ENCODE results near the gene AMT. TPM values are rescaled to one million over a fixed set of nuclear protein-coding genes. Genes with fewer than 3 reads are reported as not detected.

AMT gene
- total RNA-seq (2014; rRNA removed; shearing (Covaris generic)), result 0.06 TPM in 1 of 2 replicates, not detected in the other

- no peak for DNase-seq (ENCODE audit: low read depth)
Measured at GRCh38 chr3:49422379-49423248, at the start of gene AMT. Gene AMT (minus strand): TSS chr3:49422473. CDS start chr3:49422450, 23 bp downstream.

GRCh38 chr3:49470714-49471420 lies 48.6 kb upstream of the AMT start:
- no peak for DNase-seq (ENCODE audit: low read depth)

DNA sequence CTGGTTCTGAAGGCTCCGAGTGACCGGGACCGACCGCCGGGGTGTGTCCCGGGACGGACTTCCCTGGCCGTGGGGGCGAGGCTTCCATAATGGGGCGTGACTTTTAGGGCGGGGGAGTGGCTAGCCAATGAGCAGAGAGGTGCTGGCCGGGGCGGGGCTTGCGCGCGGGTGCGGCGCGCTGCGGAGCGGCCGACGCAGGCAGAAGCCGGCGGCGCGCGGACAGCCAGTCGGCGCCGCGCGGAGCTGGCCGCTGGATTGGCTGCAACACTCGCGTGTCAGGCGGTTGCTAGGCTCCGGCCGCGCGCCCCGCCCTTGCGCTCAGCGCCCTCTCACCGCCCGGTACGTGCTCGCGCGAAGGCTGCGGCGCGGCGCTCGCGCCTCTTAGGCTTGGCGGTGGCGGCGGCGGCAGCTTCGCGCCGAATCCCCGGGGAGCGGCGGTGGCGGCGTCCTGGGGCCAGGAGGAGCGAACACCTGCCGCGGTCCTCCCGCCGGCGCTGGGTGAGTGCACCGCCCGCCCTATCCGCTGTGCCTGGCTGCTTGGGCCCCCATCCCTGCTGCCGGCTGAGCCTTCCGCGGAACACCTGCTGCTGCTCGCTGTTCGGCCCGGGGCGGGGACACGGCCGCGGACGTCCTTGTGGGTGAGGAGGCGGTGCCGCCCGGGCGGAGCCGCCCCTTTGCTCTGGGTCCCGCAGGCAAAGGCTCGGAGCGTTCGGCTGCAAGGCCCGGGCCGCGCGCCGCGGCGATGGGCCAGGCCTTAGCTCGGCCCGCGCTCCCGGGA lies 47.9 kb upstream of the AMT start, which contains the start of gene DAG1:
Gene DAG1 (plus strand): TSS at position 332 of the 778 bp plus-strand sequence. CDS start 40,268 bp downstream, outside the sequence.
- peak; percentile 97 for DNase-seq (ENCODE audit: low read depth)

DNA sequence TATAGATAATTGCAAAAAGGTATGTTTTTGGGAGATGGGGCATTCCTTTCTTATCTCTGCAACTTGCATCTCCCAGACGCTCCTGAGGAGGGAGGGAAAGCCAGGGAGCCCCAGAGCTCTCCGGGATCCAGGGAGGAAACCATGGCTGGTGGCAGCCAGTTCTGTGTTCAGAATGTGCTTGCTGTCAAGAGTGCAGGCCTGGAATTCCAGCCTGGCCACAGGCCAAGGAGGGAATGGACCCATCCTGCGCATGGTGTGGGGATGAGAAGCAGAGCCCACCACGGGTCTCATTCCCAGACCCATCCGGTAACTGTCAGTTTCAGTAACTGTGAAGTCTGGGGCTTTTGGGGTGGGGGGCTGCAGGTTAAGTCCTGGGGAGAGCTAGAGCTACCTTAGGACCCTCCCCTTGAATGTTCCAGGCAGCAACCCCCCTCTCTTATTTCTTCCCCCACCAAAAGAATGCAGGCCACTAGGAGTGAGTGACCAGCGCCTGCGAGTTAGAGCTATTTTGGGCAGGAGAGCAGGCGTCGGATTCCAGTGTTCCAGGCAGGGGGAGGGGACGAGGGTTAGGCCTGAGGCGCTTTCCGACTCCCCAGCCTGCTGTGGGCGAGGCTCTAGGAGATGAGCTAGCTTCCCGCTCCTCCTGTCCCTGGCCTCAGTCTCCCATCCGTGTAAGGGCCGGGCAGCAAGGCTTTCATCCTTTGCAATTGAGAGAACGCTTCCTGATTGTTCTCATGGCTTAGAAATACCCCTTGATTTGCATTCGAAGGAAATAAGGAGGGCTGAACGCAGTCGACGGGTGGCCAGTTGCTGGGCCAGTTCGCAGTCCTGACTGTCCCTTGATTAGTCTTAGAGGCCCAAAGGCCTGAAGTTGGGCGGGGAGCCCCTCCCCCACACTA lies 47.0 kb upstream of the AMT start:
- DNase-seq (ENCODE audit: low read depth), result peak; percentile 53

GRCh38 chr3:49466085-49466484 lies 43.8 kb upstream of the AMT start:
- DNase-seq (ENCODE audit: low read depth), result no peak

DNA sequence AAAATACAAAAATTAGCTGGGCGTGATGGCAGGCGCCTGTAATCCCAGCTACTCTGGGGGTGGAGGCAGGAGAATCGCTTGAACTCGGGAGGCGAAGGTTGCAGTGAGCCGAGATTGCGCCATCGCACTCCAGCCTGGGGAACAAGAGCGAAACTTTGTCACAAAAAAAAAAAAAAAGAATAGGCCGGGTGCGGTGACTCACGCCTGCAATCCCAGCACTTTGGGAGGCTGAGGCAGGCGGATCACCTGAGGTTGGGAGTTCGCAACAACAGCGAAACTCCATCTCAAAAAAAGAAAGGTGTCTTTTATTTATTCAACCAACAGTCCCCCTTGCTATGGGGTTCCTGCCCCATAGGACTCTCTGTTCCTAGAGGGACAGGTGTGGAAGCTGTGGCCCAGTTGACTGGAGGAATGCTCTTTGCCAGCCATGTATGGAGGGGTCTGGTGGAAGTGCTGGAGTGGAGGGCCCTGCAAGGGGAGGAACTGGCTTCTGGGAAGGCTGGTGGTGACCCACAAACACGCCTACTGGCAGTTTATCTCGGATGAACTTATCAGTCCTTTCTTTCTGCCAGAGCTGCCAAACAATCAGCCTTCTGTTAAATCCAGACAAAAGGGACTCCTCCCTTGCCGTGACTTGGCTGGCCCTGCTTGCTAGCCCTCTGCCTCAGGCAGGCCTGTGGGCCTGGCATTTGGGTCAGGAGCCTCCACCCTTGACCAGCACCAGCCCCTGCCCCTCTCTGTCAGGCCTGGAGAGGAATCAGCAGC lies 43.2 kb upstream of the AMT start:
- DNase-seq (ENCODE audit: low read depth), result peak; percentile 4

DNA sequence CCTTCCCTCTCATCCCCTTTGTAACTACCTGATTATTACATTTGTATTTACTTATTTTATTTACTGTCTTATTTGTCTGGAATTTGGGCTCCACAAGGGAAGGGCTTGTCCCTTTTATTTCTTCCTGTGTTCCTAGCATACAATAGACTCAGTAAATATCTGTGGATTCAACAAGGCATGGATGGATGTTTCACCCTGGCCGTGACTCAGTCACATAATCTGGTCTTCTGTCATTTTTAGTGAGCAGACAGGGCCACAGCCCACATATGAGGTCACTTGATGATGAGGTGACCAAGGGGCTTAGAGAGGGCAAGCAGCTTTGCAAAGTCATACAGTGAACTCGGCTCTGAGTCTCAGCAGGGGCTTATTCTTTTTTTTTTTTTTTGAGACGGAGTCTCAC lies 39.9 kb upstream of the AMT start:
- peak; percentile 42 for DNase-seq (ENCODE audit: low read depth)

DNA sequence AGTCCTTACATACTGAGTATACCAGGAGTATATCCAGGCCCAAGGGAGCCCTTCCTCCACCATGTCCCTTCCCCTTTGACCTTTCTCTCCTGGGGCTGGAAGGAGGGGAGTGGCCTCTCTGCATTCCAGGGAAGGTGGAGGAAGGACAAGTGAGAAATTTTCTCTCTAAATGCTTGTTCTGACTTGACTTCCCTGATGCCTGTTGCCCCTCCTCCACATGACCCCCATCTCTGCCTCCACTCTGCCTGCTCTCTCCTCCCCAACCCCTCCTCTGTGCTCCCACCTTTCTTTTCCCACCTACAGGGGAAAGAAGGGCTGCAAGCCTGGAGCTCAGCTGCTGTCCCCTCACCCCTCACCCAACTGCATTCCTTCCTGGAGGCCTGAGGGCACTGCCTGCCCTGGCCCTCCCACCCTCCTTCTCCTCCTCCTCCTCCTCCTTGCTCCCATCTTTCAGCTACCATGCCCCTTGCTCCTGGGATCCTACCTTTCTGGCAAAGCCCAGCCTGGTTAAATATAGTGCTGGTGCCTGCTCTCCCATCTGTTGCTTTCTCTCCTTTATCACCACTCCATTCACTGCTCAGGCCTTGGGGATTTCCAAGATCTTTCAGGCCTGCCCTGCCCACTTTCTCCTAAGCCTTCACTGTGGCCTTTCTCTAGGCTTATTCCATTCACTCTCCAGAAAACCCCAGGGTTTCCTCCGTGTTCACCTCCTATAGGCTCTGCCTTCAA lies 39.3 kb upstream of the AMT start:
- peak; percentile 21 for DNase-seq (ENCODE audit: low read depth)

DNA sequence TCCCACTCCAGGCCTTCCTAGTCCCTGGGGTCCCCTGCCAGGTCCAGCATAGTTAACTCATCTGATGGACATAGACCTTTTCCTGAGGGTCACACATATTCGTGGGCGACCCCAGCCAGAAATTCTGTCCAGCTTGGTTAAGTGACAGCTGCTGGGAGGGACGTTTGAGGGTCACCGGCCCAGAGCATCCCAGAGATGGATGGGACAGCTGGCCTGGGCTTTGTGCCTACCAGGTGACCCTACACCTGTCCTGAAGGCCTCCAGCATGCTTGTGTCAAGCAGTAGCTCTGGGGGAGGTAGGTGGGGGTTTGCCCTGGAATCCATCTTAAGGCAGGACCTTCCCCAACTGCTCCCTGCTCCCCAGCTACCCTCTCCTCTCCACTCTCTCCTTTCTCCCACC lies 38.7 kb upstream of the AMT start:
- no peak for DNase-seq (ENCODE audit: low read depth)

GRCh38 chr3:49460188-49460890 lies 38.1 kb upstream of the AMT start:
- DNase-seq (ENCODE audit: low read depth), result no peak

GRCh38 chr3:49456466-49456865 lies 34.2 kb upstream of the AMT start:
- no peak for DNase-seq (ENCODE audit: low read depth)

- DNase-seq (ENCODE audit: low read depth), result no peak
Measured at GRCh38 chr3:49454898-49455681, 32.8 kb upstream of the AMT start.

GRCh38 chr3:49454458-49454857 lies 32.2 kb upstream of the AMT start:
- DNase-seq (ENCODE audit: low read depth), result peak; percentile 15

DNA sequence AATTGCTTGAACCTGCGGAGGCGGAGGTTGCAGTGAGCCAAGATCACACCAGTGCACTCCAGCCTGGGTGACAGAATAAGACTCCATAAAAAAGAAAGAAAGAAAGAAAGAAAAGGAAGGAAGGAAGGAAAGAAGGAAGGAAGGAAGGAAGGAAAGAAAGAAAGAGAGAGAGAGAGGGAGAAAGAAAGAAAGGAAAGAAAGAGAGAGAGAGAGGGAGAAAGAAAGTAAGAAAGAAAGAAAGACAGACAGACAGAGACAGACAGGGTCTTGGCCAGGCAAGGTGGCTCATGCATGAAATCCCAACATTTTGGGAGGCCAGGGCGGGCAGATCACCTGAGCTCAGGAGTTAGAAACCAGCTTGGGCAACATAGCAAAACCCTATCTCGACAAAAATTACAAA lies 31.3 kb upstream of the AMT start:
- DNase-seq (ENCODE audit: low read depth), result no peak

GRCh38 chr3:49445391-49445790 lies 23.1 kb upstream of the AMT start:
- no peak for DNase-seq (ENCODE audit: low read depth)

- no peak for DNase-seq (ENCODE audit: low read depth)
Measured at GRCh38 chr3:49434731-49435130, 12.5 kb upstream of the AMT start.

GRCh38 chr3:49428752-49429080 lies 6.4 kb upstream of the AMT start:
- DNase-seq (ENCODE audit: low read depth), result no peak

GRCh38 chr3:49427586-49427985 lies 5.3 kb upstream of the AMT start:
- no peak for DNase-seq (ENCODE audit: low read depth)
